ENCODE measurements around the gene STK35. TPM values are rescaled to one million over a fixed set of nuclear protein-coding genes. Genes with fewer than 3 reads are reported as not detected.
A peak's percentile ranks its signal among the peaks of the same experiment; 100 is the strongest.

STK35 gene
- total and polyA plus RNA-seq, 2 of the 13 experiments (the other 11 are each of a cell fraction or from before 2014, with no cell fraction given): 27.4 to 29.8 TPM

- TF ChIP-seq HNF1B (CRISPR knock-in tag; IDR thresholded peaks at IDR 0.05) (0 out of 2 replicates have a peak, but pooled peaks have one; percentile 42), ZNF598 (CRISPR knock-in tag; IDR thresholded peaks at IDR 0.05; ENCODE audit: borderline replicate concordance) (peak; percentile 56; the same call in 1 of the 2 replicates), ZNF30 (CRISPR knock-in tag; IDR thresholded peaks at IDR 0.05) (no peak), STAG1 (CRISPR knock-in tag; IDR thresholded peaks at IDR 0.05) (peak; percentile 99), ZNF687 (CRISPR knock-in tag; IDR thresholded peaks at IDR 0.05) (0 out of 2 replicates have a peak, but pooled peaks have one; percentile 21), ZNF75D (CRISPR knock-in tag; IDR thresholded peaks at IDR 0.05; ENCODE audit: borderline replicate concordance) (no peak), NR2F6 (IDR thresholded peaks at IDR 0.05) (no peak), NR2F6 (CRISPR knock-in tag; IDR thresholded peaks at IDR 0.05) (no peak), ZFP91 (CRISPR knock-in tag; IDR thresholded peaks at IDR 0.05; ENCODE audit: borderline replicate concordance) (0 out of 2 replicates have a peak, but pooled peaks have one; percentile 44), ZNF367 (CRISPR knock-in tag; IDR thresholded peaks at IDR 0.05; ENCODE audit: borderline replicate concordance) (no peak), ZNF761 (CRISPR knock-in tag; conservative IDR thresholded peaks at IDR 0.05) (no peak), ESRRA (CRISPR knock-in tag; IDR thresholded peaks at IDR 0.05; ENCODE audit: low read depth) (0 out of 2 replicates have a peak, but pooled peaks have one; percentile 26), HNRNPK (IDR thresholded peaks at IDR 0.05; ENCODE audit: low read depth, low read length, poor library complexity, severe bottlenecking) (peak; percentile 12), TBX2 (CRISPR knock-in tag; IDR thresholded peaks at IDR 0.05; ENCODE audit: borderline replicate concordance) (0 out of 2 replicates have a peak, but pooled peaks have one; percentile 22), CEBPG (CRISPR knock-in tag; IDR thresholded peaks at IDR 0.05) (peak; percentile 11; the same call in 1 of the 2 replicates), GMEB2 (CRISPR knock-in tag; IDR thresholded peaks at IDR 0.05; ENCODE audit: low read depth) (no peak), RAD21 (CRISPR knock-in tag; IDR thresholded peaks at IDR 0.05) (peak; percentile 98), TEAD3 (CRISPR knock-in tag; optimal IDR thresholded peaks at IDR 0.05; ENCODE audit: borderline replicate concordance) (peak; percentile 42), KDM2A (CRISPR knock-in tag; IDR thresholded peaks at IDR 0.05; ENCODE audit: borderline replicate concordance, low read depth) (peak; percentile 75; the same call in 1 of the 2 replicates)
Observed at GRCh38 chr20:2172305-2173175, 70.9 kb downstream of the STK35 start (continued).

All from HepG2 (cell line).